C4-2B (cell line): ENCODE measurements around the gene MADD.
A peak's percentile ranks its signal among the peaks of the same experiment; 100 is the strongest.

Source experiments
- ZFX ChIP-seq: fragments of 450-650 bp; IDR thresholded peaks from 2 replicates; pipeline ENCODE4 v1.6.1; 2017
- TF ChIP-seq, protein P1 (sequence below): fragments of 450-650 bp; conservative IDR thresholded peaks from 2 replicates; pipeline ENCODE4 v1.5.1; 2017; ENCODE audit warnings: mild to moderate bottlenecking

DNA sequence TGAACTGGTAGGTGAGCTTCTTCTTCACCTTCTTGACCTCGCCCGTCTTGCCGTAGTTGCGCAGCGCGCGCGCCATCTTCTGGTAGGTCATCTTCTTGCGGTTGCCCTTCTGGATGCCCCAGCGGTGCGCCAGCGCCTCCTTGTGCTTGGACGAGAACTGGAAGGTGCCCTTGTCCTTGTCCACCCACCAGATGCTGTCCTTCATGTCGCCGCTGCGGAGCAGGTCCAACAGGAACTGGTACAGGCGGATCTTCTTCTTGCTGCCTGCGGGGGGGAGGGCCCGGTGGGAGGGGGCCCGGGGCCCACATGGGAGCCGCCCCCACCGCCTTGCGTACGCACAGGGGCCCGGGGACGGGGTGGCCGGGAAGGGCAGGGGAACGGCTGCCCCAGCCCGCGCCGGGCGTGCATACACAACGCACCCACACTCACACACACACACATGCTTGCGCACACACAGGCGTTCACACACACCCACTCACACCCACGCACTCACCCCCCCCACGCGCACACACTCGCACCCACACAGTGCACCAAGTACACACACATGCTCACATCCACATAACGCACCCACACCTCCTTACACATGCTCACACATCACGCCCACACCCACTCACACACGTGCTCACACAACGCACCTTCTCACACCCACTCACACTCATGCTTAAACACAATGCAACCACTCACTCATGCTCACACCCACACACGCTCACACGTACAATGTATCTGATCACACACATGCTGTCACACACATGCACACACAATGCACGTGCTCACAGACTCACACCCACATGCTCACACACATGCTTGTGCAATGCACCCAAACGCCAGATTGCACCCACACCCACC lies 85.6 kb downstream of the MADD start:
- TF ChIP-seq, protein P1, sequence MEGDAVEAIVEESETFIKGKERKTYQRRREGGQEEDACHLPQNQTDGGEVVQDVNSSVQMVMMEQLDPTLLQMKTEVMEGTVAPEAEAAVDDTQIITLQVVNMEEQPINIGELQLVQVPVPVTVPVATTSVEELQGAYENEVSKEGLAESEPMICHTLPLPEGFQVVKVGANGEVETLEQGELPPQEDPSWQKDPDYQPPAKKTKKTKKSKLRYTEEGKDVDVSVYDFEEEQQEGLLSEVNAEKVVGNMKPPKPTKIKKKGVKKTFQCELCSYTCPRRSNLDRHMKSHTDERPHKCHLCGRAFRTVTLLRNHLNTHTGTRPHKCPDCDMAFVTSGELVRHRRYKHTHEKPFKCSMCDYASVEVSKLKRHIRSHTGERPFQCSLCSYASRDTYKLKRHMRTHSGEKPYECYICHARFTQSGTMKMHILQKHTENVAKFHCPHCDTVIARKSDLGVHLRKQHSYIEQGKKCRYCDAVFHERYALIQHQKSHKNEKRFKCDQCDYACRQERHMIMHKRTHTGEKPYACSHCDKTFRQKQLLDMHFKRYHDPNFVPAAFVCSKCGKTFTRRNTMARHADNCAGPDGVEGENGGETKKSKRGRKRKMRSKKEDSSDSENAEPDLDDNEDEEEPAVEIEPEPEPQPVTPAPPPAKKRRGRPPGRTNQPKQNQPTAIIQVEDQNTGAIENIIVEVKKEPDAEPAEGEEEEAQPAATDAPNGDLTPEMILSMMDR, result peak; percentile 99
- TF ChIP-seq ZFX, result no peak
